GM23248 (cell line): ENCODE data around the gene WDR18.
"Not testable (repeated sequence)": the region's sequence is repeated elsewhere in the genome, so short reads cannot be mapped to it uniquely, and the experiment has no call there.

Experiments used
- EZH2 ChIP-seq: fragments of 200-600 bp; sonication (generic); IDR thresholded peaks from 2 replicates; pipeline ENCODE4 v1.6.1; 2018; ENCODE audit warnings: antibody characterized with exemption, mild to moderate bottlenecking; ENCODE audit not compliant: insufficient read depth, poor library complexity, severe bottlenecking
- EZH2phosphoT487 ChIP-seq: fragments of 200-600 bp; sonication (generic); IDR thresholded peaks from 2 replicates; pipeline ENCODE4 v1.6.1; 2018; ENCODE audit warnings: antibody characterized with exemption, moderate library complexity, mild to moderate bottlenecking, low read depth; ENCODE audit not compliant: insufficient read depth

GRCh38 chr19:957578-957977 lies 26.6 kb upstream of the WDR18 start:
- TF ChIP-seq EZH2, EZH2phosphoT487: not testable (repeated sequence)
